HepG2 (cell line): ENCODE measurements around the gene SIN3A. TPM values are rescaled to one million over a fixed set of nuclear protein-coding genes. Genes with fewer than 3 reads are reported as not detected.

Experiments
- ATAC-seq: fragments of 200-7000 bp; cut with Tn5 transposase; 3 replicates; pipeline ENCODE4 v1.9.1; 2020; ENCODE audit warnings: mild to moderate bottlenecking, moderate library complexity
- BruUV-seq: library from RNA; stranded (reverse); fragments of 400-500 nt; replicated peaks from 2 replicates; lab custom pipeline; 2021; lab: Mats Ljungman, UMichigan
- CTCF ChIA-PET: fragments of 300-600 bp; formaldehyde crosslinking; extraction: SDS; loops from one replicate; lab custom pipeline; 2021; ENCODE audit warnings: low total read pairs, inconsistent platforms, low intra/inter-chr PET ratio; lab: Yijun Ruan, JAX
- POLR2A ChIA-PET: fragments of 350-600 bp; sonication (Branson Sonifier 250); formaldehyde crosslinking; loops from one replicate; lab custom pipeline; 2020; ENCODE audit warnings: antibody characterized with exemption, inconsistent platforms; lab: Yijun Ruan, JAX
- DNase-seq: peaks from one replicate; pipeline ENCODE4 v3.0.0-alpha.2; 2015; ENCODE audit warnings: low spot score
- FAIRE-seq: peaks from 3 replicates; lab custom pipeline; 2011; peaks lifted over from hg19 to GRCh38; lab: Jason Lieb, UNC
- H2AFZ ChIP-seq: one replicate; pipeline ENCODE4 v1.6.1; 2011; ENCODE audit warnings: low read length, inconsistent platforms
- H3K27ac ChIP-seq: fragments of 300-600 bp; 3 replicates; pipeline ENCODE4 v1.8.0; 2011; ENCODE audit warnings: mixed run types, mild to moderate bottlenecking, mixed read lengths, low read length, inconsistent platforms; ENCODE audit not compliant: insufficient read depth; ENCODE audit errors: extremely low read length
- H3K27me3 ChIP-seq, 2 experiments: fragments of 200-600 bp in 1 of 2; 2 replicates in 1 of 2; 3 replicates in 1 of 2; pipeline versions ENCODE4 v1.6.0 to v1.8.0; 2011; ENCODE audit warnings: low read length in 2 of 2, mild to moderate bottlenecking in 2 of 2, moderate library complexity in 2 of 2, inconsistent platforms in 1 of 2; ENCODE audit not compliant: insufficient read depth in 2 of 2, control insufficient read depth in 1 of 2
- H3K36me3 ChIP-seq, 2 experiments: fragments of 200-600 bp in 1 of 2; replicated peaks in 1 of 2; 2 replicates in 1 of 2; 3 replicates in 1 of 2; pipeline versions ENCODE4 v1.5.1 to v1.8.0; 2011; ENCODE audit warnings: low read length in 2 of 2, inconsistent platforms in 1 of 2; ENCODE audit not compliant: insufficient read depth in 2 of 2, control insufficient read depth in 1 of 2
- H3K4me1 ChIP-seq: 2 replicates; pipeline ENCODE4 v1.5.1; 2012; ENCODE audit warnings: low read length, inconsistent platforms; ENCODE audit not compliant: insufficient read depth
- H3K4me2 ChIP-seq: 2 replicates; pipeline ENCODE4 v1.6.0; 2011; ENCODE audit warnings: low read depth, low read length, inconsistent platforms
- H3K4me3 ChIP-seq, 3 experiments: fragments of 200-600 bp in 1 of 3; sonication (generic), shearing (Covaris generic) in 1 of 3; replicated peaks in 1 of 3; 2 replicates each; pipeline ENCODE4 v1.5.1; 2011 to 2016; ENCODE audit warnings: low read length in 3 of 3, inconsistent platforms in 2 of 3, low read depth in 2 of 3, mild to moderate bottlenecking in 2 of 3, control low read depth in 1 of 3, mixed read lengths in 1 of 3; ENCODE audit not compliant: insufficient read depth in 1 of 3
- H3K79me2 ChIP-seq: one replicate; pipeline ENCODE4 v1.6.1; 2011; ENCODE audit warnings: low read length, inconsistent platforms; ENCODE audit not compliant: insufficient read depth
- H3K9ac ChIP-seq: 2 replicates; pipeline ENCODE4 v1.6.0; 2011; ENCODE audit warnings: mild to moderate bottlenecking, low read depth, low read length, inconsistent platforms; ENCODE audit not compliant: insufficient read depth
- H3K9me3 ChIP-seq: 2 replicates; pipeline ENCODE4 v1.5.1; 2012; ENCODE audit warnings: mild to moderate bottlenecking, low read length
- H4K20me1 ChIP-seq: 2 replicates; pipeline ENCODE4 v1.6.0; 2011; ENCODE audit warnings: inconsistent platforms, mild to moderate bottlenecking, low read length, moderate library complexity; ENCODE audit not compliant: insufficient read depth
- AKNA ChIP-seq: sonication (generic); formaldehyde crosslinking; IDR thresholded peaks from 2 replicates; pipeline ENCODE4 v1.4.0; 2020; ENCODE audit warnings: missing genetic modification reagents, borderline replicate concordance
- DNMT1 ChIP-seq: sonication (generic); formaldehyde crosslinking; IDR thresholded peaks from 2 replicates; pipeline ENCODE4 v1.5.1; 2020; ENCODE audit warnings: mild to moderate bottlenecking, missing genetic modification reagents
- FOXP1 ChIP-seq, 2 experiments: fragments of 450-650 bp in 1 of 2; IDR thresholded peaks; 2 replicates each; pipeline ENCODE4 v1.6.1; 2017 to 2018; ENCODE audit warnings: antibody characterized with exemption in 1 of 2
- GPBP1L1 ChIP-seq: sonication (generic); formaldehyde crosslinking; IDR thresholded peaks from 2 replicates; pipeline ENCODE4 v1.5.0; 2020; ENCODE audit warnings: mild to moderate bottlenecking, missing genetic modification reagents
- HES4 ChIP-seq: sonication (generic); formaldehyde crosslinking; IDR thresholded peaks from 2 replicates; pipeline ENCODE4 v1.9.0; 2021; ENCODE audit warnings: mild to moderate bottlenecking, missing genetic modification reagents, borderline replicate concordance
- NAIF1 ChIP-seq: sonication (generic); formaldehyde crosslinking; IDR thresholded peaks from 2 replicates; pipeline ENCODE4 v1.5.0; 2020; ENCODE audit warnings: mild to moderate bottlenecking, missing genetic modification reagents, borderline replicate concordance
- SIN3B ChIP-seq: fragments of 150-350 bp; IDR thresholded peaks from 2 replicates; pipeline ENCODE4 v1.6.1; 2014; ENCODE audit warnings: low read length
- ZNF260 ChIP-seq: sonication (generic); formaldehyde crosslinking; IDR thresholded peaks from 2 replicates; pipeline ENCODE4 v1.4.0; 2020; ENCODE audit warnings: missing genetic modification reagents, low read depth, mild to moderate bottlenecking, borderline replicate concordance
- WGBS: methylation state at CpG from one replicate; pipeline ENCODE4 v1.1.6; 2017; ENCODE audit warnings: low lambda C conversion rate; 5-methylcytosine and 5-hydroxymethylcytosine counted together
- in situ Hi-C: cut with HindIII; loops from 2 replicates; pipeline ENCODE4 v1.10.0; 2017; ENCODE audit warnings: low pct_unique_long_range_greater_than_20kb; ENCODE audit not compliant: extremely low pct_ligation_motif_present
- intact Hi-C: fragments of 100-400 bp; cut with micrococcal nuclease; formaldehyde crosslinking; loops from one replicate; pipeline ENCODE4 v1.10.0; 2022; ENCODE audit not compliant: unreplicated experiment
- polyA plus RNA-seq, 8 experiments: library from polyadenylated mRNA; depleted of rRNA in 3 of 8; stranded (reverse) in 7 of 8; unstranded in 1 of 8; fragments of >200 nt; fragmentation: Illumina TruSeq in 4 of 8; extraction: Trizol in 4 of 8; gene quantifications; 2 replicates each; pipeline versions ENCODE4 v1.2.1 to v1.2.3, GENCODE V29; 2011 to 2016; ENCODE audit warnings: low read depth in 4 of 8, missing spikeins in 1 of 8, mixed read lengths in 1 of 8; ENCODE audit not compliant: insufficient read depth in 1 of 8
- total RNA-seq, 5 experiments: library from RNA; depleted of rRNA; stranded (reverse); fragments of >200 nt; fragmentation: Illumina TruSeq; extraction: Trizol; gene quantifications; 2 replicates each; pipeline ENCODE4 v1.2.3, GENCODE V29; 2016; ENCODE audit warnings: low read depth in 1 of 5
- TF ChIP-seq, protein P1 (sequence below): IDR thresholded peaks from 2 replicates; pipeline ENCODE4 v1.6.1; 2016; ENCODE audit warnings: low read depth

Gene SIN3A
- total and polyA plus RNA-seq, 2 of the 13 experiments (the other 11 are each of a cell fraction or from before 2014, with no cell fraction given): 16.1 to 28.1 TPM

GRCh38 chr15:75371901-75372688 lies 79.4 kb downstream of the SIN3A start:
- Histone ChIP-seq H3K27me3 (no peaks in the 10 kb centered on the region), H2AFZ (no peak overlapping the region), H3K36me3 (peaks cover 14 to 57% of the 10 kb centered on the region in 2 experiments), H3K4me2 (no peak overlapping the region), H4K20me1 (0 out of 2 replicates have a peak, but pooled peaks cover 4% of the 10 kb centered on the region), H3K4me1 (peaks cover 33% of the 10 kb centered on the region), H3K79me2 (peaks cover 5% of the 10 kb centered on the region), H3K9ac (no peak overlapping the region), H3K9me3 (no peaks in the 10 kb centered on the region), H3K4me3 (no peak overlapping the region), H3K27ac (no peak overlapping the region)
- intact Hi-C loops: no loop called here
- in situ Hi-C loops: no loop called here
- TF ChIP-seq ZNF260 (no peak), SIN3B (no peak)
- ATAC-seq: no peak
- WGBS: 95% methylated on average over 9 of the region's 11 CpGs
- BruUV-seq: no TSS peak
- ChIA-PET POLR2A (interaction anchor here (0.8 kb wide), 1 partner anchor 25 kb away, joined by 3 read pairs; the partner anchor contains the start of gene NEIL1), CTCF (no interaction called here)
- no peak for FAIRE-seq
- DNase-seq: no peak

GRCh38 chr15:75371486-75371885 lies 80.0 kb downstream of the SIN3A start:
- no peaks in the 10 kb centered on the region for H3K9me3 ChIP-seq
- no peak overlapping the region for H3K9ac ChIP-seq
- no peak overlapping the region for H3K4me3 ChIP-seq
- H2AFZ ChIP-seq: no peak overlapping the region
- intact Hi-C loops: no loop called here
- no peak overlapping the region for H3K4me2 ChIP-seq
- no peak overlapping the region for H3K27ac ChIP-seq
- peaks cover 5% of the 10 kb centered on the region for H3K79me2 ChIP-seq
- in situ Hi-C loops: no loop called here
- FAIRE-seq (no peak), DNase-seq (no peak), ATAC-seq (no peak)
- ChIA-PET CTCF (no interaction called here), POLR2A (interaction anchor here (0.8 kb wide), 1 partner anchor 24 kb away, joined by 3 read pairs; the partner anchor contains the start of gene NEIL1)
- no TSS peak for BruUV-seq
- H4K20me1 ChIP-seq: 0 out of 2 replicates have a peak, but pooled peaks cover 4% of the 10 kb centered on the region
- peaks cover 39% of the 10 kb centered on the region for H3K4me1 ChIP-seq
- H3K36me3 ChIP-seq: peaks cover 15 to 58% of the 10 kb centered on the region in 2 experiments
- no peaks in the 10 kb centered on the region for H3K27me3 ChIP-seq
- 100% methylated on average over 1 of the region's 1 CpG for WGBS
- TF ChIP-seq HES4 (CRISPR knock-in tag) (no peak), GPBP1L1 (CRISPR knock-in tag) (no peak), NAIF1 (CRISPR knock-in tag) (no peak), FOXP1 (IDR thresholded peaks at IDR 0.05) (no peak), FOXP1 (CRISPR knock-in tag; IDR thresholded peaks at IDR 0.05) (no peak), DNMT1 (CRISPR knock-in tag) (no peak), AKNA (CRISPR knock-in tag) (no peak)
- TF ChIP-seq, protein P1, sequence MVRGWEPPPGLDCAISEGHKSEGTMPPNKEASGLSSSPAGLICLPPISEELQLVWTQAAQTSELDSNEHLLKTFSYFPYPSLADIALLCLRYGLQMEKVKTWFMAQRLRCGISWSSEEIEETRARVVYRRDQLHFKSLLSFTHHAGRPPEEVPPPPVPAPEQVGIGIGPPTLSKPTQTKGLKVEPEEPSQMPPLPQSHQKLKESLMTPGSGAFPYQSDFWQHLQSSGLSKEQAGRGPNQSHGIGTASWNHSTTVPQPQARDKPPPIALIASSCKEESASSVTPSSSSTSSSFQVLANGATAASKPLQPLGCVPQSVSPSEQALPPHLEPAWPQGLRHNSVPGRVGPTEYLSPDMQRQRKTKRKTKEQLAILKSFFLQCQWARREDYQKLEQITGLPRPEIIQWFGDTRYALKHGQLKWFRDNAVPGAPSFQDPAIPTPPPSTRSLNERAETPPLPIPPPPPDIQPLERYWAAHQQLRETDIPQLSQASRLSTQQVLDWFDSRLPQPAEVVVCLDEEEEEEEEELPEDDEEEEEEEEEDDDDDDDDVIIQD (CRISPR knock-in tag): no peak
